GM18526 (cell line): ENCODE data around the gene COLQ.

Experiments
- POLR2A ChIP-seq: IDR thresholded peaks from 3 replicates; pipeline ENCODE4 v1.6.1; 2011; ENCODE audit not compliant: insufficient read length; ENCODE audit errors: extremely low read depth

COLQ gene

DNA sequence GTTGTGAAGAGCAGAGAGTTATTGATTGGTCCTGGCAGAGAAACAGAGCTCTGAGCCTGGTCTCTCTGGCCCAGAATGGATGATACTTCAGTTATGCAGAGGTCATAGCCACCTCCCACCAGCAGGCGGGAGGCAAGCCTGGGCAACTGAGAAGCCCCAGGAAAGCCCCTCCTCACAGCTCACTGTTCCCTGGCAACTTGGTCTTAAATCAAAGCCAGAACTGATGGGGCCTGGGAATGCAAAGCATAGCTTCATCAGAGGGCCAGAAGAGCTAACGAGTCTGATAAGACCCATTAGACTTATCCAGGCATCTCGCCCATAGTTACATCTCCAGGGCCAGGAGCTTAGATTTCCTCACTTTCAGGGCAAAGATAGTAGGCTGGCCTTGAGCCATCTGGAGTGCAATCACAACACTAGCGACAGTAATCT is 5.5 kb upstream of the COLQ start:
- no peak for TF ChIP-seq POLR2A

DNA sequence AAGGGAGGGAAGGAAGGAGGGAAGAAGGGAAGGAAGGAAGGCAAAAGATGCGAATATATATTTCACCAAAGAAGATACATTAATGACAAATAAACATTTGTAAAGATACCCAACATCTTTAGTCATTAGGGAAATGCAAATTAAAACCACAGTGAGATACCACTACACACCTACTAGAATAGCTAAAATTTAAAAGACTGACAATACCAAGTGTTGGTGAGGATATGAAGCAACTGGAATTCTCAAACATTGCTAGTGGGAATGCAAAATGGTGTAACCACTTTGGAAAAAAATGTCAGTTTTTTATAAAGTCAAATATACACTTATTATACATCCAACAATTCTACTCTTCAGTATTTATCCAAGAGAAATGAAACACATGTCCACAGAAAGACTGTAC is 4.3 kb upstream of the COLQ start:
- TF ChIP-seq POLR2A: no peak

DNA sequence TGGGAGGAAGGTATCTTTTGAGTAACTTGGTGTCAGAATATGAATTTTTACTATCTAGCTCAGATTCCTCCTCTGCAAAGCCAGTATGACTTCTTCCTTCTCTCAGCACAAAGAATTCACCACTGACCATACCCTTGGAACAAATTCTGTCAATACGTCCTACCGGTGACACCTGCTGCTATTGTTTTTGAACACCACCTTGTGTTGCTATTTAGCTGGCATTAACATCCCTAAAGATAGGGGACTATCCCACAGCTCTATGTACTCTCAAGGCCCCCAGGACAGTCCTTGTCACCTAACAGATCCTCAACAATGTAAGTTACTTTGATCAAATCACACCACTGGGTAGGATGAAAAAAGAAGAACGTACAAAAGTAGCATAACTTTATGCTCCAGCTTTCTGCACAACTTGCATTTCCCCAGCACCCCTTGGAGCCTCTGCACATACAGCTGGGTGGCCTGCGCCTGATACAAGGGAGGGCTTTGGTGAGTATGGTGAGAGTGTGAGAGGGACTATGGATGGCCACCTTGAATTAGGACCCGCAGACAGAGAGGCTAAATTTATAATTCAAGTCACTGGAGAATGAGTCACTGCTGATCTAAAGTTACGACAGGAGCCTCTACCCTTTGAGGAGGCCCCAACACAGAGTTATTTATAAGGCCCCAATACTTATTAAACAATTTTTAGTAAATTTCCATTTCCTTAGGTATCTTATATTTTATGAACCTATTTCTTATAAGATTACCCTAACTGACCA is 2.3 kb upstream of the COLQ start:
- no peak for TF ChIP-seq POLR2A

DNA sequence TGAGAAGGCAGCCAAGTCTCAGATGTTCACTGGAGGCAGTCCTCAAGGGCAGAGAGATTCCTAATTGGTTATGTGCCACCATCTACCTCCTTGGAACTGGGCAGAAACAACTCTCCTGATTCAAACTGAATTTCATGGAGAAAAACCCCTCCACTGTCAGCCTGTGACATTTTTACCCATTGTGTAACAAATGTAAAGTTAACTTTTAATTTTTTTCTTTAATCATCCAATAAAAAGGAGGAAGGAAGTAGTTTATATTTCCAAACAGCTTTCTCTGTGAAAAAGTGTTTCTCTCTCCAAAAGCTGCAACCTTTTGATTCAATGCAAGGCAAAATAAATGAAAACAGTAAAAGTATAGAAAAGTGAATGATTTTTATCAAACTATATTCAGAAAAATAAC is 510 bp upstream of the COLQ start:
- TF ChIP-seq POLR2A: no peak

DNA sequence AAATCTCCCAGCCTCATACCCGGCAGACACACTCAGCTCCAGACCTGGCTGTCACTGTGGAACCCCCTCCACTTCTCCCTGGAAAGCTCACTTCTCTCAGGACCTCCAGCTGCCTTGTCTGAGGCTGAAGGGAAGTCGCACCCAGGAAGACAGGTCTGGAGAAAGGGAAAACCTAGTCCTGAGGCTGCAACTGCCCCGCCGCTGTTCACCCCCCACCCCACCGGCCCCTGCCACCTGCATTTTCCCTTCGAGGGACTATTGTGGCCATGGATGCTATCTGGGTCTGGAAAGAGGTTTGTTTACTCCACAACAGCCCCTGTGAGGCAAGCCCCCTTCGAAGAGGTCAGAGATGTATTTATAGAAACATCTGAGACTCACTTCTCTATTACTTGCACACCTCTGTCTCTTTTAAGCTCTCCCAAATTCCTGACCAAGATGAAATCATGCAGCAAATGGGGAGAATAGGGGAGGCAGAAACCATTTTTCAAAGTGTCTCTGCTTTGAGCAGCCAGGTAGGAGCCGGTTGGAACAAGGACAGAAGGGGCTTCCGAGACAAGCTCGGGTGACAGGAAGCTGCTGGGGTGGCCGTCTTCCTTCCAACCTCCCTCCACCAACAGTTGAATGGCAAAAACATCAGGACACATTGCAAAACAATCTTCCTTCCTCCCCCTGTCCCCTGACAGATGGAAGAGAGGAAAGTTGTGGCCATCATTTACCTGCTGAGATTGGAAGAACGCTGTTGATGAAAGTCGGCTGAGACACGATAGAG is 518 bp downstream of the COLQ start:
- TF ChIP-seq POLR2A: no peak

DNA sequence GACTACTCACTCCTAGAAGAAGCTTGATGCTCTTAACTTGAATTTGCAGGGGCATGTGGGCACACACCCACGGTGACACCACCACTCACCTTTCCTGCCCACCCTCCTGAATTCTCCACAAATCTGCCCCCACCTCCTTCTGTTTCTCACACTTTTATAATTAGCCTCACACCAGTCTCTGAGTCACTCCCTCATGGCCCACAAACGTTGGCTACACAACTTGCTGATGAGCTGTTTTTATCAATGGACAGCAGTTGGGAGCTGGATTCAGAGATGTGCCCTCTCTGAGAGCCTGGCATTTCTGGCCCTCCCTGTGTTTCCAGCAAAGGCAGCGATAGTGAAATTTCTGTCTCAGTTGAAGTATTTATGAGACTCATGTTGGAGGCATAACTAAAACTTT is 1.3 kb downstream of the COLQ start:
- TF ChIP-seq POLR2A: no peak

DNA sequence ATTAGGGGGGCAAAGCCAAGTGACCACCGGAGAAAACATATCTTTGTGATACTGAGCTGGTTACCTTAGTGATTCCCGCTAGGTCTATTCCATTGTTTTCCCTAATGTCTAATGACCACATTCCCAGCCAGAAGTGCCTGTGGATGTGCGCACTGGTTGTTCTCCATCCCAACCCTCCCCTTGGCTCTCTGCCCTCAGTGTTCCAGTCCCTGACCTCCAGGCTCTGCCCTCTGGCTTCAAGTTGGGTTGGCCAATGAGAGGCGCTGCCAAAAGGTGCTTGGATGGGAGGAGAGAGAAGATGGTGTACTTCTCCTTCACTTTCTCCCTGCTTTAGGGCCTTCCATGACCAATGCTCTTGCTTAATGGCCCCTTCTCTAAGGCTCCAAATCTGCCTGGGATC is 2.4 kb downstream of the COLQ start:
- TF ChIP-seq POLR2A: no peak

DNA sequence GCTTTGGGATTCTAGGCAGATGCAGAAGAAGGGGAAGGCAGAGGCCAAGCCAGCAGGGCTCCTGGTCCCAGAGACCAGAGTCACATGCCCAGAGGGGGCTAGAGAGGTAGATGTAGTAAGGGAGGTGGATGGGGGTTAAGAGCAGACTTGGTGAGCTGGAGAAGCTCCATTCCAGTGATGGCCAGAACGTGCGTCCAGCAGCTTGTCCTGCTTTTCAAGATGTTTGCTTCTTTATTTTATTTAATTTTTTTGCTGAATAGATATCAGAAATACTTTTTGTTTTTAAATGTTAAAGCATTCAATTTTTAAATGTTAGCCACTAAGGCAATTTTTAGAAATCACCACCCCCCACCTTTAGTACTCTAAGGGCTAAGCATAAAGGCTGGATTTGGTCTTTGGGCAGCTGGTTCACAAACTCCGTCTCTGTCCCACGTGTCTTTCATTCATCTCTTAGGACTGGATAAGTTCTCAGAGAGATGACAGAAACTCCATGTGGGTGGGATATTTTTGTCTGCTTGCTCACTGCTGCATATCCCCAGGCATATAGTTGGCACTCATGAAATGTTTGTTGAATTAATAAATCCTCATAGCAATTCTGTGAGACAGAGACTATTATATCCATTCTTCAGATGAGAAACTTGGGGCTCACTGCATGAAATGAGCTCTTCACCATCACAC is 6.7 kb downstream of the COLQ start:
- no peak for TF ChIP-seq POLR2A

DNA sequence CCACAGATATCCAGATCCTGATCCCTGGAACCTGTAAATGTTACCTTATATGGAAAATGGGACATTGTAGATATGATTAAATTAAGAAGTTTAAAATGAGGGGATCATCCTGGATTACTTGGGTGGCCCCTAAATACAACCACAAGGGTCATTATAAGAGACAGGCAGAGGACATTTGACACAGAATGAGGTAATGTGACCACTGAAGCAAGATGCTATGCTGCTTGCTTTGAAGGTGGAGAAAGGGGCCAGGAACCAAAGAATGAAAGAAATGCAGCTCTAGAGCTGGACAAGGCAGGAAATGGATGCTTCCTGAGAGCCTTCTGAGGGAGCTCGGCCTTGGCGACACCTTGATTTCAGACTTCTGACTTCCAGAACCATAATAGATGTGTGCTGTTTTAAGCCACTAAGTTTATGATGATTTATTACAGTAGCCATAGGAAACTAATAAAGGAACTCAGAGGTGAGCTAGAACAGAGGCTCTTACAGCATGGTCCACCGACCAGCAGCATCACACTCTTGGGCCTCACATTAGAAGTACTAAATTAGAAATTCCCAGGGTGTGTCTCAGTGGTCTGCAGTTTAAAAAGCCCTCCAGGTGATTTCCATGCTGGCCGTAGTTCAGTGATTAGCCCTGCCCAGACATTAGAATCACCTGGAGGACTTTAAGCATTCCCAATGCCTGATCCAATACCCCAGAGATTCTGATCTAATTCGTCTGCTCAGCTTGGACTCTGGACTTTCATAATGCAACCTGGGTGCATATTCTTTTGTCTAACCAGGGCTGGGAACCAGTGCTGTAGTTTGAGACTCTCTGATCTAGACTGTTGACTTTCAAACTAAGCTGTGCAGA is 7.5 kb downstream of the COLQ start:
- no peak for TF ChIP-seq POLR2A

DNA sequence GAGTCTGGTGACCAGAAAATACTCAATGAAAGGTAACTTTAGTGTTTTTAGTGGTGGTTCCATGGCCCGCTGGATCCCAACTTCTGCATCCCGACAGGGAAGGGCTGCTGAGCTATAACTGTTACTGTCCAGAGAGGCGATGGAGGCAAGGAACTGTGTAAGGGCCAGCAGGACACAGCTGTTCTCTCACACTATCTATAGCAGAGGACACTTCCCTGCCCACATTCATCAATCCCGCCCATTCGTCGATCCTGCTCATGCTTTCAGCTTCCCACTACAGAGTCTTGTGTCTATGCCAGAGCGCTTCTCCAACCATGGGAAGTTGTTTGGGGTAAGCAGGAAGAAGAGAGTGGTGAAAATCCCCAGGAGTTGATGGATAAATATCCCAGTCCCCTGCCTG is 8.4 kb downstream of the COLQ start:
- TF ChIP-seq POLR2A: no peak

DNA sequence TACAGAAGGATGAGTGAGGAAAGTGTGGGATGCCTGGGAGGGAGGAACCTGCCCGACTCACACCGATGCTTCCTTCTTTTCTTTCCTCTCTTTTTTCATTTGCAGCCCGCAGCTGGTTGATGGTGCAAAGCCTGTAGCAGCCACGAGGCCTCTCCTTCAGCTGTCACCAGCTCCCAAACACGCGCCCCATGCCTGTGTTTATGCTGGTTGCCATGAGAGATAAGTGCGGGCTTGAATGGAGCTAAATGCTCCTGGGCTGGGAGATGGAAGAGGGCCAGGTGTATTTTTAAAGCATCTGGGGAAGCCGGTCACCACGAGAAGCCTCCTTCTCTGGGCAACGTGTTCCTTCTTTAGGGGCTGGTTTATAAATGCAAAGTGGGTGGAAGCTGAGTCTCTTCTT is 9.3 kb downstream of the COLQ start:
- TF ChIP-seq POLR2A: no peak

DNA sequence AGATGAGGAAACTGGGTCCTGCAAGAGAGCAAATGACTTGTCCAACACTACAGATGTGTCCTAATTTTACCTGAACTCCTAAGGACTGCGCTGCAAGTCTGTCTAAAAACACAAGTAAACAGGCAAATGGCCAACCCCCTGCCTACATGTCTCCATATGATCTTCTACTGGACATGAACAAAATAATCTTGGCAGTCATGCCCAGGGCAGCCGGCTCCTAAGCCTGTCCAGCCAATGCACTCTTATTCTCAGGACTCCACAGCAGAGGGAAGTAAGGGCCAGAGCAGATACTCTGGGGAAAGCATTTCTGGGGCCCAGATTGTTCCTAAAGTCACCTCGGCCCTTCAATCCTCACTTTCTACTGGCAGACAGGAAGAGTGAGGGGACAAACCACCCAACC is 10.3 kb downstream of the COLQ start:
- no peak for TF ChIP-seq POLR2A

DNA sequence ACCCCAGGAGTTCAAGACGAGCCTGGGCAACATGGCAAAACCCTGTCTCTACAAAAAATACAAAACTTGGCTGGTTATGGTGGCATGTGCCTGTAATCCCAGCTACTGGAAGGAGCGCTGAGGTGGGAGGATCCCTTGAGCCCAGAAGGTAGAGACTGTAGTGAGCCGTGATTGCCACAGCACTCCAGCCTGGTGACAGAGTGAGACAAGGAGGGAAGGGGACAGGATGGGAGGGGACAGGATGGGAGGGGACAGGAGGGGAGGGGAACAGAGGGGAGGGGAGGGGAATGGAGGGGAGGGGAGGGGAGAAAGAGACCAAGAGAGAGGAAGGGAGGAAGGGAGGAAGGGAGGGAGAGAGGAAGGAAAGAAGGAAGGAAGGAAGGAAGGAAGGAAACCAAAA is 11.0 kb downstream of the COLQ start:
- no peak for TF ChIP-seq POLR2A

DNA sequence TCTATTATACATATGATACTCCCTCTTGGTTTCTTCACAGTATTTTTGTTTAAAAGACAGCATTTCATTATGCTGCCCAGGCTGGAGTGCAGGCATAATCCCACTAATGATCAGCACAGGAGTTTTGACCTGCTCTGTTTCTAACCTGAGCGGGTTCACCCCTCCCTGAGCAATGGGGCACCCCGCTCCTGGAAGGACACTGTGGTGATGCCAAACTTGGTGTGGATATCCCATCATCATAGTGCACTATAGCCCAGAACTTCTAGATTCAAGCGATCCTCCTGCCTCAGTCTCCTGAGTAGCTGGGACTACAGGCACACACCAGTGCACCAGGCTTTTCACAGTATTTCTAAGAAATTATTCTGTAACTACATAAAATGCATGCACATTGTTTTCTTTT is 14.9 kb downstream of the COLQ start:
- TF ChIP-seq POLR2A: no peak

DNA sequence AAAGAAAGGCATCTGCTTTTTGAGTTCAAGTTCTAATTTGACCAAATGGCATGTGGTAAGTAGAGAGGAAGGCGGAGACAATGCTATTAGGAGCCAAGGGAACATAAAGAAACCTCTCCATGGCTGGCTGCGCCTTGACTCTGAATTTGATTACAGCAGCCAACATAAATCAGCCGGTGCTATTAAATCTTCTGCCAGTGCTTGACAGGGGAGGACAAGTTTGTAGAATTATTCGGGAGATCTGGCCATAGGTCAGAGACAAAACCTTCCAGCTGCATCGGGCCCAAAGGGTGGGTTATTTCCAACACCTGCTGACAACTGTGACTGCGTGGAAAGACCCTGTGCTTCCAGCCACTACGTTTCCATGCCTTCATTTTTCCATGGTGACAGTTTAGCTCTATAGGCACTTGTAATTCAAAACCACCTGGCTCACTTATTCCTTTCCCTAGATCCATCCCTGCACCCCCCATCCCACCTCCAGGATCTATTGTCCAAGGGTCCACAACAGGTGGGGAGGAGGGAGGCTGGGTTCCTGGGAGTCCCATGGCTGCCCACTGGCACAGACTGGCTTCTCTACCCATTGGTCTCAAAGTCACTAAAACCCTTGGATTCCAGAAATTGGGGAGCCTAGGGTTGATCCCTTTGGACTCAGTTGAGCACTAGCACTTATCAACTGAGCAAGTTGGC is 15.9 kb downstream of the COLQ start:
- no peak for TF ChIP-seq POLR2A
